GM12874 (cell line): Measurements from ENCODE around the gene ZNF407.

Experiments
- CTCF ChIP-seq: IDR thresholded peaks from 2 replicates; pipeline ENCODE4 v1.5.1; 2011; ENCODE audit warnings: low read depth, mild to moderate bottlenecking, control low read depth, low read length, moderate library complexity; ENCODE audit not compliant: insufficient read depth

Gene ZNF407

GRCh38 chr18:74679006-74679678 is 81.5 kb downstream of the ZNF407 start:
- TF ChIP-seq CTCF, result no peak

- no peak for TF ChIP-seq CTCF
Observed at GRCh38 chr18:74679679-74680076, 82.0 kb downstream of the ZNF407 start.

GRCh38 chr18:74682141-74682990 is 84.7 kb downstream of the ZNF407 start:
- TF ChIP-seq CTCF, result no peak

- TF ChIP-seq CTCF, result no peak
Observed at GRCh38 chr18:74682991-74683297, 85.3 kb downstream of the ZNF407 start.

GRCh38 chr18:74683573-74683972 is 85.9 kb downstream of the ZNF407 start:
- no peak for TF ChIP-seq CTCF

- no peak for TF ChIP-seq CTCF
Observed at GRCh38 chr18:74689251-74689650, 91.6 kb downstream of the ZNF407 start.

- no peak for TF ChIP-seq CTCF
Observed at GRCh38 chr18:74692367-74693013, 94.8 kb downstream of the ZNF407 start.
